Measurements from ENCODE around the gene ACAP2.

ACAP2 gene

GRCh38 chr3:195453236-195453635, 10.4 kb upstream of the ACAP2 start:
- peaks cover 25% of the 10 kb centered on the region for H3K4me1 Mint-ChIP-seq (ENCODE audit: low read depth)
- no peaks in the 10 kb centered on the region for H3K9me3 Mint-ChIP-seq
- no peak for DNase-seq
- no peak overlapping the region for H3K27ac Mint-ChIP-seq
- H3K27me3 Mint-ChIP-seq: no peaks in the 10 kb centered on the region
- no peaks in the 10 kb centered on the region for H3K36me3 Mint-ChIP-seq (ENCODE audit: low read depth)
- no peak overlapping the region for H3K4me3 Mint-ChIP-seq

- peaks cover 21% of the 10 kb centered on the region for H3K4me1 Mint-ChIP-seq (ENCODE audit: low read depth)
- DNase-seq: no peak
- no peaks in the 10 kb centered on the region for H3K36me3 Mint-ChIP-seq (ENCODE audit: low read depth)
- H3K27ac Mint-ChIP-seq: no peak overlapping the region
- no peak overlapping the region for H3K4me3 Mint-ChIP-seq
- no peaks in the 10 kb centered on the region for H3K27me3 Mint-ChIP-seq
- H3K9me3 Mint-ChIP-seq: no peaks in the 10 kb centered on the region
Observed at GRCh38 chr3:195451373-195452015, 8.7 kb upstream of the ACAP2 start.

- H3K36me3 Mint-ChIP-seq (ENCODE audit: low read depth): no peaks in the 10 kb centered on the region
- H3K4me3 Mint-ChIP-seq: no peak overlapping the region
- H3K27ac Mint-ChIP-seq: no peak overlapping the region
- no peak for DNase-seq
- peaks cover 21% of the 10 kb centered on the region for H3K4me1 Mint-ChIP-seq (ENCODE audit: low read depth)
- H3K9me3 Mint-ChIP-seq: no peaks in the 10 kb centered on the region
- no peaks in the 10 kb centered on the region for H3K27me3 Mint-ChIP-seq
Observed at GRCh38 chr3:195450731-195451229, 8.0 kb upstream of the ACAP2 start.

- Mint-ChIP-seq H3K36me3 (ENCODE audit: low read depth) (no peaks in the 10 kb centered on the region), H3K4me1 (ENCODE audit: low read depth) (peaks cover 27% of the 10 kb centered on the region), H3K27ac (no peak overlapping the region), H3K9me3 (no peaks in the 10 kb centered on the region), H3K4me3 (no peak overlapping the region), H3K27me3 (no peaks in the 10 kb centered on the region)
- no peak for DNase-seq
Observed at GRCh38 chr3:195448205-195448875, 5.5 kb upstream of the ACAP2 start.

- Mint-ChIP-seq H3K36me3 (ENCODE audit: low read depth) (no peaks in the 10 kb centered on the region), H3K9me3 (no peaks in the 10 kb centered on the region), H3K27ac (no peak overlapping the region), H3K4me1 (ENCODE audit: low read depth) (peaks cover 23% of the 10 kb centered on the region), H3K27me3 (no peaks in the 10 kb centered on the region), H3K4me3 (no peak overlapping the region)
- DNase-seq: no peak
Observed at GRCh38 chr3:195447201-195447600, 4.4 kb upstream of the ACAP2 start.

GRCh38 chr3:195446359-195446758, 3.5 kb upstream of the ACAP2 start:
- no peak for DNase-seq
- Mint-ChIP-seq H3K9me3 (no peaks in the 10 kb centered on the region), H3K27me3 (no peaks in the 10 kb centered on the region), H3K4me3 (no peak overlapping the region), H3K36me3 (ENCODE audit: low read depth) (peaks cover 8% of the 10 kb centered on the region), H3K4me1 (ENCODE audit: low read depth) (peaks cover 27% of the 10 kb centered on the region), H3K27ac (no peak overlapping the region)

GRCh38 chr3:195445885-195446284, 3.1 kb upstream of the ACAP2 start:
- Mint-ChIP-seq H3K36me3 (ENCODE audit: low read depth) (peaks cover 11% of the 10 kb centered on the region), H3K27ac (no peak overlapping the region), H3K4me1 (ENCODE audit: low read depth) (peaks cover 32% of the 10 kb centered on the region), H3K4me3 (no peak overlapping the region), H3K9me3 (no peaks in the 10 kb centered on the region), H3K27me3 (no peaks in the 10 kb centered on the region)
- DNase-seq: no peak

GRCh38 chr3:195443391-195443989, 670 bp upstream of the ACAP2 start:
- Mint-ChIP-seq H3K4me3 (peak overlapping the region; percentile 95), H3K9me3 (no peaks in the 10 kb centered on the region)

GRCh38 chr3:195441992-195442572, 738 bp downstream of the ACAP2 start:
- H3K4me1 Mint-ChIP-seq (ENCODE audit: low read depth): peaks cover 51% of the 10 kb centered on the region

More at GRCh38 chr3:195443391-195443989, 670 bp upstream of the ACAP2 start:
- Mint-ChIP-seq H3K36me3 (ENCODE audit: low read depth) (peaks cover 15% of the 10 kb centered on the region), H3K4me1 (ENCODE audit: low read depth) (peaks cover 45% of the 10 kb centered on the region), H3K27ac (peak overlapping the region; percentile 83), H3K27me3 (no peaks in the 10 kb centered on the region)
- DNase-seq: no peak

GRCh38 chr3:195441476-195441991, 1.3 kb downstream of the ACAP2 start:
- Mint-ChIP-seq H3K4me3 (peak overlapping the region; percentile 95), H3K27me3 (no peaks in the 10 kb centered on the region), H3K36me3 (ENCODE audit: low read depth) (peaks cover 15% of the 10 kb centered on the region), H3K4me1 (ENCODE audit: low read depth) (peaks cover 52% of the 10 kb centered on the region), H3K27ac (peak overlapping the region; percentile 95), H3K9me3 (no peaks in the 10 kb centered on the region)
- DNase-seq: no peak

More at GRCh38 chr3:195441992-195442572, 738 bp downstream of the ACAP2 start:
- Mint-ChIP-seq H3K27me3 (no peaks in the 10 kb centered on the region), H3K4me3 (peak overlapping the region; percentile 95), H3K36me3 (ENCODE audit: low read depth) (peaks cover 15% of the 10 kb centered on the region), H3K27ac (peak overlapping the region; percentile 95), H3K9me3 (no peaks in the 10 kb centered on the region)
- DNase-seq: no peak

- H3K36me3 Mint-ChIP-seq (ENCODE audit: low read depth): peaks cover 15% of the 10 kb centered on the region
- H3K4me3 Mint-ChIP-seq: peak overlapping the region; percentile 95
- H3K4me1 Mint-ChIP-seq (ENCODE audit: low read depth): peaks cover 51% of the 10 kb centered on the region
- peak overlapping the region; percentile 95 for H3K27ac Mint-ChIP-seq
- no peaks in the 10 kb centered on the region for H3K27me3 Mint-ChIP-seq
- no peaks in the 10 kb centered on the region for H3K9me3 Mint-ChIP-seq
- DNase-seq: no peak
Observed at GRCh38 chr3:195441051-195441450, 1.8 kb downstream of the ACAP2 start.

GRCh38 chr3:195440379-195440778, 2.4 kb downstream of the ACAP2 start:
- peaks cover 15% of the 10 kb centered on the region for H3K36me3 Mint-ChIP-seq (ENCODE audit: low read depth)
- H3K27ac Mint-ChIP-seq: no peak overlapping the region
- H3K4me3 Mint-ChIP-seq: peak overlapping the region; percentile 95

GRCh38 chr3:195438371-195438770, 4.4 kb downstream of the ACAP2 start:
- no peaks in the 10 kb centered on the region for H3K9me3 Mint-ChIP-seq
- H3K27ac Mint-ChIP-seq: no peak overlapping the region
- DNase-seq: no peak
- no peak overlapping the region for H3K4me3 Mint-ChIP-seq
- no peaks in the 10 kb centered on the region for H3K27me3 Mint-ChIP-seq
- peaks cover 54% of the 10 kb centered on the region for H3K4me1 Mint-ChIP-seq (ENCODE audit: low read depth)
- peaks cover 20% of the 10 kb centered on the region for H3K36me3 Mint-ChIP-seq (ENCODE audit: low read depth)

More at GRCh38 chr3:195440379-195440778, 2.4 kb downstream of the ACAP2 start:
- no peak for DNase-seq
- H3K9me3 Mint-ChIP-seq: no peaks in the 10 kb centered on the region
- H3K4me1 Mint-ChIP-seq (ENCODE audit: low read depth): peaks cover 52% of the 10 kb centered on the region
- H3K27me3 Mint-ChIP-seq: no peaks in the 10 kb centered on the region

- Mint-ChIP-seq H3K36me3 (ENCODE audit: low read depth) (peaks cover 10% of the 10 kb centered on the region), H3K4me1 (ENCODE audit: low read depth) (peaks cover 65% of the 10 kb centered on the region), H3K27me3 (no peaks in the 10 kb centered on the region), H3K9me3 (no peaks in the 10 kb centered on the region), H3K27ac (no peak overlapping the region), H3K4me3 (no peak overlapping the region)
- no peak for DNase-seq
Observed at GRCh38 chr3:195425849-195426248, 17.0 kb downstream of the ACAP2 start.
